GM23338 (cell line): ENCODE data around the gene NBAS.

Experiments used
- CREB1 ChIP-seq: fragments of 250-450 bp; sonication (Bioruptor Pico); IDR thresholded peaks from 2 replicates; pipeline ENCODE4 v1.5.0; 2020; ENCODE audit warnings: low read depth, mild to moderate bottlenecking, moderate library complexity
- CTCF ChIP-seq, 2 experiments: fragments of 200-600 bp in 1 of 2; sonication (generic) in 1 of 2; conservative IDR thresholded peaks; 2 replicates each; pipeline versions ENCODE4 v1.5.1 to v1.6.1; 2016 to 2017; ENCODE audit warnings: antibody characterized with exemption in 2 of 2, low read depth in 2 of 2, mild to moderate bottlenecking in 2 of 2, moderate library complexity in 1 of 2
- ETS1 ChIP-seq: IDR thresholded peaks from 2 replicates; pipeline ENCODE4 v1.6.1; 2016; ENCODE audit warnings: antibody characterized with exemption
- EZH2 ChIP-seq: fragments of 200-600 bp; sonication (generic); IDR thresholded peaks from one replicate; pipeline ENCODE4 v1.8.0; 2017; ENCODE audit warnings: antibody characterized with exemption, mild to moderate bottlenecking, low read depth; ENCODE audit not compliant: unreplicated experiment
- EZH2phosphoT487 ChIP-seq: fragments of 200-600 bp; sonication (generic); IDR thresholded peaks from one replicate; pipeline ENCODE4 v1.8.1; 2018; ENCODE audit warnings: antibody characterized with exemption; ENCODE audit not compliant: unreplicated experiment
- JUNB ChIP-seq: IDR thresholded peaks from one replicate; pipeline ENCODE4 v1.6.1; 2016; ENCODE audit warnings: antibody characterized with exemption; ENCODE audit not compliant: unreplicated experiment
- NANOG ChIP-seq: IDR thresholded peaks from 2 replicates; pipeline ENCODE4 v1.6.1; 2016; ENCODE audit warnings: antibody characterized with exemption, borderline replicate concordance
- POLR2AphosphoS5 ChIP-seq: IDR thresholded peaks from 2 replicates; pipeline ENCODE4 v1.6.1; 2016; ENCODE audit warnings: antibody characterized with exemption, low read depth
- STAT1 ChIP-seq: IDR thresholded peaks from one replicate; pipeline ENCODE4 v1.6.1; 2016; ENCODE audit warnings: antibody characterized with exemption; ENCODE audit not compliant: unreplicated experiment
- ZNF114 ChIP-seq: fragments of 250-450 bp; sonication (Bioruptor Pico); IDR thresholded peaks from 2 replicates; pipeline ENCODE4 v1.5.0; 2020; ENCODE audit warnings: mild to moderate bottlenecking, moderate library complexity
- ZNF331 ChIP-seq: fragments of 250-450 bp; sonication (Bioruptor Pico); IDR thresholded peaks from 2 replicates; pipeline ENCODE4 v1.5.0; 2020; ENCODE audit warnings: low read depth, mild to moderate bottlenecking, moderate library complexity
- ZNF462 ChIP-seq: fragments of 250-450 bp; sonication (Bioruptor Pico); IDR thresholded peaks from 2 replicates; pipeline ENCODE4 v1.5.0; 2020; ENCODE audit warnings: mild to moderate bottlenecking, moderate library complexity
- TF ChIP-seq, protein P1 (sequence below): IDR thresholded peaks from one replicate; pipeline ENCODE4 v1.6.1; 2018; ENCODE audit warnings: antibody characterized with exemption; ENCODE audit not compliant: unreplicated experiment

GRCh38 chr2:15325296-15325695 is 235.8 kb downstream of the NBAS start:
- TF ChIP-seq CTCF (conservative IDR thresholded peaks at IDR 0.05; ENCODE audit: low read depth in 2 of 2) (no peak), CREB1 (no peak), EZH2phosphoT487 (no peak), ZNF114 (CRISPR knock-in tag) (no peak), POLR2AphosphoS5 (no peak), EZH2 (no peak), ETS1 (no peak), JUNB (no peak), ZNF462 (CRISPR knock-in tag) (no peak), NANOG (no peak), ZNF331 (CRISPR knock-in tag) (no peak), STAT1 (no peak)
- TF ChIP-seq, protein P1, sequence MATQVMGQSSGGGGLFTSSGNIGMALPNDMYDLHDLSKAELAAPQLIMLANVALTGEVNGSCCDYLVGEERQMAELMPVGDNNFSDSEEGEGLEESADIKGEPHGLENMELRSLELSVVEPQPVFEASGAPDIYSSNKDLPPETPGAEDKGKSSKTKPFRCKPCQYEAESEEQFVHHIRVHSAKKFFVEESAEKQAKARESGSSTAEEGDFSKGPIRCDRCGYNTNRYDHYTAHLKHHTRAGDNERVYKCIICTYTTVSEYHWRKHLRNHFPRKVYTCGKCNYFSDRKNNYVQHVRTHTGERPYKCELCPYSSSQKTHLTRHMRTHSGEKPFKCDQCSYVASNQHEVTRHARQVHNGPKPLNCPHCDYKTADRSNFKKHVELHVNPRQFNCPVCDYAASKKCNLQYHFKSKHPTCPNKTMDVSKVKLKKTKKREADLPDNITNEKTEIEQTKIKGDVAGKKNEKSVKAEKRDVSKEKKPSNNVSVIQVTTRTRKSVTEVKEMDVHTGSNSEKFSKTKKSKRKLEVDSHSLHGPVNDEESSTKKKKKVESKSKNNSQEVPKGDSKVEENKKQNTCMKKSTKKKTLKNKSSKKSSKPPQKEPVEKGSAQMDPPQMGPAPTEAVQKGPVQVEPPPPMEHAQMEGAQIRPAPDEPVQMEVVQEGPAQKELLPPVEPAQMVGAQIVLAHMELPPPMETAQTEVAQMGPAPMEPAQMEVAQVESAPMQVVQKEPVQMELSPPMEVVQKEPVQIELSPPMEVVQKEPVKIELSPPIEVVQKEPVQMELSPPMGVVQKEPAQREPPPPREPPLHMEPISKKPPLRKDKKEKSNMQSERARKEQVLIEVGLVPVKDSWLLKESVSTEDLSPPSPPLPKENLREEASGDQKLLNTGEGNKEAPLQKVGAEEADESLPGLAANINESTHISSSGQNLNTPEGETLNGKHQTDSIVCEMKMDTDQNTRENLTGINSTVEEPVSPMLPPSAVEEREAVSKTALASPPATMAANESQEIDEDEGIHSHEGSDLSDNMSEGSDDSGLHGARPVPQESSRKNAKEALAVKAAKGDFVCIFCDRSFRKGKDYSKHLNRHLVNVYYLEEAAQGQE = no peak
